ENCODE measurements around the gene MYO3B.

MYO3B gene

GRCh38 chr2:170477630-170478029 lies 299.7 kb downstream of the MYO3B start:
- H2BK15ac ChIP-seq (ENCODE audit: low read depth, poor library complexity, severe bottlenecking): no peak overlapping the region
- no peak overlapping the region for H3K4me2 ChIP-seq (ENCODE audit: low read length, poor library complexity, severe bottlenecking)
- no peak overlapping the region for H4K8ac ChIP-seq (ENCODE audit: low read length)
- H3K14ac ChIP-seq (ENCODE audit: low read length in 2 of 2): no peak overlapping the region
- no peak overlapping the region for H3K18ac ChIP-seq (ENCODE audit: low read depth in 1 of 2, low read length in 2 of 2)
- H2AFZ ChIP-seq (ENCODE audit: low read depth, low read length): no peak overlapping the region
- no peak overlapping the region for H4K91ac ChIP-seq (ENCODE audit: low read length)
- WGBS: 89% methylated on average over 3 of the region's 4 CpGs
- no peak overlapping the region for H2AK5ac ChIP-seq (ENCODE audit: low read length, severe bottlenecking)
- no peak overlapping the region for H3K23ac ChIP-seq (ENCODE audit: low read length in 2 of 2)
- H3K9me3 ChIP-seq (ENCODE audit: control insufficient read depth, low read length): no peaks in the 10 kb centered on the region
- H3K9ac ChIP-seq (ENCODE audit: low read length): no peak overlapping the region
- no peak overlapping the region for H3K27ac ChIP-seq (ENCODE audit: low read length, poor library complexity, severe bottlenecking)
- H3K79me1 ChIP-seq (replicated peaks; ENCODE audit: low read length, poor library complexity, severe bottlenecking): no peaks in the 10 kb centered on the region
- no peak overlapping the region for H2BK5ac ChIP-seq (ENCODE audit: low read depth, low read length, poor library complexity, severe bottlenecking)
- H3K27me3 ChIP-seq (ENCODE audit: control insufficient read depth in 1 of 2, insufficient read depth in 1 of 2, low read length in 2 of 2): no peaks in the 10 kb centered on the region
- no peak overlapping the region for H3K4ac ChIP-seq (ENCODE audit: low read depth in 1 of 2, low read length in 2 of 2)
- no peaks in the 10 kb centered on the region for H3K36me3 ChIP-seq (ENCODE audit: control insufficient read depth in 1 of 2, insufficient read depth in 2 of 2, low read depth in 1 of 2, low read length in 2 of 2)
- no peak overlapping the region for H2BK120ac ChIP-seq (ENCODE audit: low read depth, low read length)
- peaks cover 2% of the 10 kb centered on the region for H3K4me1 ChIP-seq (ENCODE audit: control insufficient read depth, insufficient read depth, low read depth, low read length)
- H3K4me3 ChIP-seq (ENCODE audit: insufficient read depth in 1 of 2, low read depth in 1 of 2, low read length in 2 of 2): no peak overlapping the region
- no peak overlapping the region for H2BK12ac ChIP-seq (ENCODE audit: low read length in 2 of 2)
- no peak for DNase-seq

- WGBS: 96% methylated on average over 4 of the region's 4 CpGs
- no peak overlapping the region for H3K18ac ChIP-seq (ENCODE audit: low read depth in 1 of 2, low read length in 2 of 2)
Observed at GRCh38 chr2:170481201-170481600, 303.3 kb downstream of the MYO3B start.

GRCh38 chr2:170484552-170484951 lies 306.6 kb downstream of the MYO3B start:
- H3K4me1 ChIP-seq (ENCODE audit: control insufficient read depth, insufficient read depth, low read depth, low read length): peaks cover 2% of the 10 kb centered on the region
- H2AFZ ChIP-seq (ENCODE audit: low read depth, low read length): no peak overlapping the region
- H2BK120ac ChIP-seq (ENCODE audit: low read depth, low read length): no peak overlapping the region
- H3K4me2 ChIP-seq (ENCODE audit: low read length, poor library complexity, severe bottlenecking): no peak overlapping the region
- H4K91ac ChIP-seq (ENCODE audit: low read length): no peak overlapping the region
- no peaks in the 10 kb centered on the region for H3K36me3 ChIP-seq (ENCODE audit: control insufficient read depth in 1 of 2, insufficient read depth in 2 of 2, low read depth in 1 of 2, low read length in 2 of 2)
- no peak for DNase-seq
- H2BK12ac ChIP-seq (ENCODE audit: low read length in 2 of 2): no peak overlapping the region
- no peaks in the 10 kb centered on the region for H3K79me1 ChIP-seq (replicated peaks; ENCODE audit: low read length, poor library complexity, severe bottlenecking)
- H3K23ac ChIP-seq (ENCODE audit: low read length in 2 of 2): no peak overlapping the region
- H3K9ac ChIP-seq (ENCODE audit: low read length): no peak overlapping the region
- no peaks in the 10 kb centered on the region for H3K9me3 ChIP-seq (ENCODE audit: control insufficient read depth, low read length)
- H3K18ac ChIP-seq (ENCODE audit: low read depth in 1 of 2, low read length in 2 of 2): no peak overlapping the region
- no peak overlapping the region for H2BK15ac ChIP-seq (ENCODE audit: low read depth, poor library complexity, severe bottlenecking)
- no peak overlapping the region for H2AK5ac ChIP-seq (ENCODE audit: low read length, severe bottlenecking)
- H3K4me3 ChIP-seq (ENCODE audit: insufficient read depth in 1 of 2, low read depth in 1 of 2, low read length in 2 of 2): no peak overlapping the region
- no peak overlapping the region for H3K4ac ChIP-seq (ENCODE audit: low read depth in 1 of 2, low read length in 2 of 2)
- H3K14ac ChIP-seq (ENCODE audit: low read length in 2 of 2): no peak overlapping the region
- no peak overlapping the region for H3K27ac ChIP-seq (ENCODE audit: low read length, poor library complexity, severe bottlenecking)
- no peak overlapping the region for H4K8ac ChIP-seq (ENCODE audit: low read length)
- H3K27me3 ChIP-seq (ENCODE audit: control insufficient read depth in 1 of 2, insufficient read depth in 1 of 2, low read length in 2 of 2): no peaks in the 10 kb centered on the region
- H2BK5ac ChIP-seq (ENCODE audit: low read depth, low read length, poor library complexity, severe bottlenecking): no peak overlapping the region

More at GRCh38 chr2:170481201-170481600, 303.3 kb downstream of the MYO3B start:
- H2BK120ac ChIP-seq (ENCODE audit: low read depth, low read length): no peak overlapping the region
- H3K27ac ChIP-seq (ENCODE audit: low read length, poor library complexity, severe bottlenecking): no peak overlapping the region
- no peak overlapping the region for H3K4me3 ChIP-seq (ENCODE audit: insufficient read depth in 1 of 2, low read depth in 1 of 2, low read length in 2 of 2)
- H2AFZ ChIP-seq (ENCODE audit: low read depth, low read length): no peak overlapping the region
- H4K8ac ChIP-seq (ENCODE audit: low read length): no peak overlapping the region
- H2AK5ac ChIP-seq (ENCODE audit: low read length, severe bottlenecking): no peak overlapping the region
- no peak overlapping the region for H3K9ac ChIP-seq (ENCODE audit: low read length)
- no peak overlapping the region for H3K23ac ChIP-seq (ENCODE audit: low read length in 2 of 2)
- no peak for DNase-seq
- H3K9me3 ChIP-seq (ENCODE audit: control insufficient read depth, low read length): no peaks in the 10 kb centered on the region
- H2BK12ac ChIP-seq (ENCODE audit: low read length in 2 of 2): no peak overlapping the region
- H2BK15ac ChIP-seq (ENCODE audit: low read depth, poor library complexity, severe bottlenecking): no peak overlapping the region
- no peak overlapping the region for H2BK5ac ChIP-seq (ENCODE audit: low read depth, low read length, poor library complexity, severe bottlenecking)
- H4K91ac ChIP-seq (ENCODE audit: low read length): no peak overlapping the region
- no peak overlapping the region for H3K4ac ChIP-seq (ENCODE audit: low read depth in 1 of 2, low read length in 2 of 2)
- no peaks in the 10 kb centered on the region for H3K36me3 ChIP-seq (ENCODE audit: control insufficient read depth in 1 of 2, insufficient read depth in 2 of 2, low read depth in 1 of 2, low read length in 2 of 2)
- no peaks in the 10 kb centered on the region for H3K79me1 ChIP-seq (replicated peaks; ENCODE audit: low read length, poor library complexity, severe bottlenecking)
- peaks cover 2% of the 10 kb centered on the region for H3K4me1 ChIP-seq (ENCODE audit: control insufficient read depth, insufficient read depth, low read depth, low read length)
- no peaks in the 10 kb centered on the region for H3K27me3 ChIP-seq (ENCODE audit: control insufficient read depth in 1 of 2, insufficient read depth in 1 of 2, low read length in 2 of 2)
- no peak overlapping the region for H3K4me2 ChIP-seq (ENCODE audit: low read length, poor library complexity, severe bottlenecking)
- H3K14ac ChIP-seq (ENCODE audit: low read length in 2 of 2): no peak overlapping the region

GRCh38 chr2:170485254-170486026 lies 307.5 kb downstream of the MYO3B start:
- 100% methylated on average over 1 of the region's 3 CpGs for WGBS
- Histone ChIP-seq H3K9ac (ENCODE audit: low read length) (no peak overlapping the region), H3K23ac (ENCODE audit: low read length in 2 of 2) (no peak overlapping the region), H2AK5ac (ENCODE audit: low read length, severe bottlenecking) (no peak overlapping the region), H3K4ac (ENCODE audit: low read depth in 1 of 2, low read length in 2 of 2) (no peak overlapping the region), H3K18ac (ENCODE audit: low read depth in 1 of 2, low read length in 2 of 2) (no peak overlapping the region), H2BK15ac (ENCODE audit: low read depth, poor library complexity, severe bottlenecking) (no peak overlapping the region), H3K9me3 (ENCODE audit: control insufficient read depth, low read length) (no peaks in the 10 kb centered on the region), H4K8ac (ENCODE audit: low read length) (no peak overlapping the region), H3K27me3 (ENCODE audit: control insufficient read depth in 1 of 2, insufficient read depth in 1 of 2, low read length in 2 of 2) (no peaks in the 10 kb centered on the region), H2AFZ (ENCODE audit: low read depth, low read length) (no peak overlapping the region), H2BK5ac (ENCODE audit: low read depth, low read length, poor library complexity, severe bottlenecking) (no peak overlapping the region), H3K27ac (ENCODE audit: low read length, poor library complexity, severe bottlenecking) (no peak overlapping the region), H2BK12ac (ENCODE audit: low read length in 2 of 2) (no peak overlapping the region), H3K14ac (ENCODE audit: low read length in 2 of 2) (no peak overlapping the region), H2BK120ac (ENCODE audit: low read depth, low read length) (no peak overlapping the region), H3K4me2 (ENCODE audit: low read length, poor library complexity, severe bottlenecking) (no peak overlapping the region), H3K36me3 (ENCODE audit: control insufficient read depth in 1 of 2, insufficient read depth in 2 of 2, low read depth in 1 of 2, low read length in 2 of 2) (no peaks in the 10 kb centered on the region), H4K91ac (ENCODE audit: low read length) (no peak overlapping the region), H3K4me1 (ENCODE audit: control insufficient read depth, insufficient read depth, low read depth, low read length) (peaks cover 2% of the 10 kb centered on the region), H3K79me1 (replicated peaks; ENCODE audit: low read length, poor library complexity, severe bottlenecking) (no peaks in the 10 kb centered on the region), H3K4me3 (ENCODE audit: insufficient read depth in 1 of 2, low read depth in 1 of 2, low read length in 2 of 2) (no peak overlapping the region)
- no peak for DNase-seq
